Kidney glomerular epithelial cell (primary cell): Measurements from ENCODE around the gene GRIN1.

Experiments
- DNase-seq: peaks from one replicate; lab custom pipeline; 2025; lab: John Stamatoyannopoulos, UW

The GRIN1 gene

GRCh38 chr9:137178201-137178938, 39.4 kb downstream of the GRIN1 start:
- DNase-seq, result no peak

DNA sequence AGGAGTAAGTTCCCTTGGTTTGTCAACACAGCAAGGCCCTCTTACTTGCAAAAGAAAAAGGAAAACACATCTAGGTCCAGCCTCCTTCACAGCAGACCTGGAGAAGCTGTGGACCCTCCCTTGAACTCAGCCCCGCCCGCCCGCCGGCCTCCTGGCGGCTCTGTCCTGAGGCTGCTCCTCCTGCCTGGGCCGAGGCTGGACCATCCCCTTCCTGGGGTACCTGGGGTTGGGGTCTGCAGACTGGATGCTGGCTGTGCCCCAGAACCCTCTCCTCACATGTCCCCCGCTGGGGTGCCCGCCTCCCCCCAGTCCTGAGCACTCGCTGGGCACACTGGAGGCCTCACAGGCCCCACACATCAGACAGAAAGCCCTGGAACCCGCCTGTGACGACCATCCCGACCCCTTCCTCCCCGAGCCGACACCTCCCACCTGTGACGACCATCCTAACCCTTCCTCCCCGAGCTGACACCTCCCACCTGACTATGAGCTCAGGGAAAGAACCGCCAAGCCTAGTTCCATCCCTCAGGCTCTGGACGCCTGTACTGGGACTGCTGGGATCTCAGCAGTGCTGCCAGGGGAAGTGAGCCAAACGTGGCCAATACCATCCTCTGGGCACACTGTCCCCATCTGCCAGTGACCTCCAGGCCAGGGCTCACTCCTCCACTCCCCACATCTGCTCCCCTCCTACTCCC, 40.1 kb downstream of the GRIN1 start:
- no peak for DNase-seq

GRCh38 chr9:137179761-137180160, 40.8 kb downstream of the GRIN1 start:
- no peak for DNase-seq

DNA sequence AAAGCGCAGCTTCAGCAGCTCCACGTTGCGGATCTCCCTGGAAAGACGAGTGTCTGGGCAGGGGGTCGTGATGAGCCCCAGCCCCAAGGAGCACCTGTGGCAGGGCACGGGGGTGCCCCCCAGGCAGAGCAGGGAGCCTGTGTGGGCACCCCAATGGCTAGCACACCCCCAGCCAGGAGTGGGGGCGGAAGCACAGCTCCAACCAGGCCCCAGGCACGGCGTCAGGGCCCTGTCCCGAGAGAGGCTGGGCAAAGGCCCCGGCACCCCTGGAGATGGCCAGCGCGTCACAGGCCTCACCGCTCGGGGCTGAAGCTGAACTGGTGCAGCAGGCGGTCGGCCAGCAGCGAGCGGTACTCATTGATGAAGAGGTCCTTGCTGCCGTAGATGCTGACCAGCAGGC, 41.5 kb downstream of the GRIN1 start:
- DNase-seq, result no peak

DNA sequence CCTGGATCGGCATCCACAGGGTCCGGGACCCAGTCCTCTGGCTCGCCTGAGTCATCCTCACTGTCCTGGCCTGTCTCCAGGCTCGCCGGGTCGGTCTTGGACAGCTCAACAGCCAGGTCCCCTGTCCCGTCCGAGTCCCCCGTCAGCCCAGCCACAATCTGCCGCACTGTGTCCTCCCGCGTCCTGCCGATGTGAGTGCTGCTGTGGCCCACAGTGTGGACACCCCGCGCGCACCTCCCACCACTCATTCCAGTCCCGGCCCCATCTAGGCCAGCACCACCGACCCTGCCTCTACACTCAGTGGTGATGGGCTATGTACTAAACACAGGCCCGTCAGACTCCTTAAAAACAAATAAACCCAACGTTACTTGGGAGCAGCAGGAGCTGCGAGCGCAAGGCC, 42.7 kb downstream of the GRIN1 start:
- DNase-seq, result no peak

DNA sequence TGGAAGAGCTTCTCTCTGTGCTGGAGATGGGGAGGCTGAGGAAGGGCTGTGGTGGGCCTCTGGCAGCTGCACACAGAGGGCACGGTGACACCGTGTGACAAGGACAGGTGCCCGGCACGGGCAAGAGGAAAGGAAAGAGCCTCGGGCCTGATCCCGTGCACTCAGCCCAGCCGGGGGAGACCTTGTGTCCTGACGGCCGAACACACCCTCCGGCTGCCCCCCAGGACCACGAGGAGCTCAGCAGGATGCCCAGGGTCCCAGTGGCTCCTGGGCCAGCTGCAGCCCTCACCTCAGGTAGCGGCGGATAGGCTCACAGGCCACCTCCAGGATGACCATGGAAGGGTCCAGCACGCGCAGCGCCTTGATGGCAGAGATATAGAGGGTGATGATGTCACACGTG, 43.9 kb downstream of the GRIN1 start:
- DNase-seq, result no peak

DNA sequence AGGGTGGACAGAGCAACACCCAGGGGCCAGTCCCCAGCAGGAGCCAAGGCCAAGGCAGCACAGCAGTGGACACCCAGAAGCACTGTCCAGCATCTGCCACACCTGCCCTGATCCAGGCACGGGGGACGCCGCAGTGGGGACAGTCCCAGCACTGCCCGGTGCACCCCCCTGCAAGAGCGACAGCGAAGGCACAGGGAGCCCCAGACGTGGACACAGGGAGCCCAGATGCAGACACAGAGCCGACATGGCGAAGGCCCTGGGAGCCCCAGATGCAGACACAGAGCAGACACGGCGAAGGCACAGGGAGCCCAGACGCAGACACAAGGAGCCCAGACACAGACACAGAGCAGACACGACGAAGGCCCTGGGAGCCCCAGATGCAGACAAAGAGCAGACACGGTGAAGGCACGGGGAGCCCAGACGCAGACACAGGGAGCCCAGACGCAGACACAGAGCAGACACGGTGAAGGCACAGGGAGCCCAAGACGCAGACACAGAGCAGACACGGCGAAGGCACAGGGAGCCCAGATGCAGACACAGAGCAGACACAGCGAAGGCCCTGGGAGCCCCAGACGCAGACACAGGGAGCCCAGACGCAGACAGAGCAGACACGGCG, 45.1 kb downstream of the GRIN1 start:
- DNase-seq, result no peak

DNA sequence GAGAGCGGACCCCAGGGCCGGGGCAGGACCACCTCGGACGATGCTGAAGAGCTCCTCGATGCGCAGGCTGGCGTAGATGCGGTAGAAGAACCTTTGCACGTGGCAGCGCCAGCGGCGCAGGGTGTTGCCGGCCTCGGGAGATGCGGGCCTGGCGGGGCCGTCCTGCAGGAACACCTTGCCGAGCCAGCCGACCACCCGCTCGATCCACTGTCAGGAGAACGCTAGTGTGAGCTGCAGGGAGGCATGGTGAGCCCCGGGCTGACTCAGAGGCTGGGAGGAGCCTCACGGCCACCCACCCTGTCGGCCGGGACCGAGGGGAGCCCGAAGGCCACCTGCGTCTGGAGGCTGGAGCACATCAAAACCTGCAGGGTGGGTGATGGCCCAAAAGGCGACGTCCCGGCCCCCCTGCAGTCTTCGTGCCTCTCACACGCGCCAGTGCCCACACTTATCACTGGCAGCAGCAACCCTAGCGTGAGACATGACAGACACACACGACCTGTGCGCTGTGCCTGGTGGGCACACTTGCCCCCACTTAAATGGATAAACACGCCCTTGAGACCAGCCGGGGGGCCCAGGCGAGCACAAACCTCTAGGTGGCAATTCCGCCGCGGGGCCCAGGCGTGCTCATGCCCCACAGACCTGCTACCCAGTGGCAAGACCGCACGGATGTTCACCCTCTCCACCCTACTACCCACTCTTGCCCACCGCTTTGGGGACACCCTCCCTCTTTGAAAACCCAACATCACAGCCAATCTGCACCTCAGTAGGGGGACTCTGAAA, 46.1 kb downstream of the GRIN1 start:
- no peak for DNase-seq

- DNase-seq, result no peak
Measured at GRCh38 chr9:137185921-137186320, 47.0 kb downstream of the GRIN1 start.

DNA sequence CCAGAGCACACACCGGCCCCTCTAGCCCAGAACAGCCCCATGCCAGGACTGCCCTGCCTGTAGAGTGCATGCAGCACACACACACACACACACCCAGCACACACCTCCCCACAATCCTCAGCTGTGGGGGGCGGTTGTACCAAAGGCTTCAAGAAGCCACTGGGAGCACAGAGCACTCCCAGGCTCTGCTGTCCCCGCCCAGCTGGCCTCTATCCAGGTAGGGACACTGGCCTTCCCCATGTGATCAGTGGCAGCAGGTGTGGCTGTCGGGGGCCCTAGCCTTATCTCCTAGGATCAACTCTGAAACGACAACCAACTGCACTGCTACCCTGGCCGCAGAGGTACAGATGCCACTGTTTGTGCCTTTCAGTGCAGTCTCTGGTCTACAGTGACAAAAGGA, 47.4 kb downstream of the GRIN1 start:
- no peak for DNase-seq

- DNase-seq, result no peak
Measured at GRCh38 chr9:137187386-137187785, 48.4 kb downstream of the GRIN1 start.

DNA sequence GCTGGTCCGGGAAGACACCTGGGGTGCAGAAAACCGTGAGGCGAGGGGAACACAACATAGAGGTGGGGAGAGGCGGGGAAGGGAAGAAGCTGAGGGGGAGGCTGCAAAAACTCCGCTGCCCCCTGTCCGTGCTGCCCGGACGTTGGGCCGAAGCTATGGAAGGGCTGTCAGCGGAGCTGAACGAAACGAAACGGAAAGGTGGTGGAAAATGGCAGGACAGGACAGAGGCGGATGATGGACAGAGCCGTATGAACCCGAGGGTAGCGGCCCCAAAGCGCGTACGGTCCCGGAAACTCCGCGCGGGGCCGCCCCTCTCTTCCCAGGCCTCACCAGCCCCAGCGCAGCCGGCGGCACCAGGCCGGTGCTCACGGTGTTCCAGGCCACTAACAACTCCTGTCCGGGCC, 49.1 kb downstream of the GRIN1 start:
- DNase-seq, result no peak

DNA sequence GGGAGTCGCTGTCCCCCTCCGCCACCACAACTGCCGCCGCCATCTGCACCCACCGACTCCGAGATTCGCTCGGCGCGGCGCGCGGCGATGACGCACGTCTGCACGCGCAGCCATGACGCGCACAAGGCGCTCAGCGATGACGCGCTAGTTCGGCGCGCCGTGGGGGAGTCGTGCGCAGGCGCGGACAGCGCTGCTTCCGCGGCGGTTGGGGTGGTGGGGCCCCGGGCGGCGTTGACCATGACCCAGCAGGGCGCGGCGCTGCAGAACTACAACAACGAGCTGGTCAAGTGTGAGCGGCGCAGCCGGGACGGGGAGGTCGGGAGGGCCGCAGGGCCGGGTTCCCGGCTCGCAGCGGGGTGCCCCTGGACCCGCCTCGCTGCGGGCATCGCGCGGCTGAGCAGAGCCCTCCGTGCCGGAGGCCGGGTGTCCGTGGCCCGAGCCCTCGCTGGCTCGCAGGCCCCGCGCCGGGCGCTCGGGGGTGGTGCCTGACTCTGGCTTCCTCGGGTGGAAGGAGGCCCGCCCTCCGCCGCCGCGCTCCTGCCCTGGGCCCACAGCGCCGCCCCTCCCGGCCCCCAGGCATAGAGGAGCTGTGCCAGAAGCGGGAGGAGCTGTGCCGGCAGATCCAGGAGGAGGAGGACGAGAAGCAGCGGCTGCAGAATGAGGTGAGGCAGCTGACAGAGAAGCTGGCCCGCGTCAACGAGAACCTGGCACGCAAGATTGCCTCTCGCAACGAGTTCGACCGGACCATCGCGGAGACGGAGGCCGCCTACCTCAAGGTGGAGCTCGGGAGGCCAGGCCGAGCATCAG, 49.7 kb downstream of the GRIN1 start, which contains the start of the genes ANAPC2 and SSNA1:
ANAPC2 (minus strand) TSS at position 71 of the 807 bp plus-strand sequence; CDS start at position 43, 28 bp downstream.
SSNA1 (plus strand) TSS at position 187 of the 807 bp plus-strand sequence; CDS start at position 238, 51 bp downstream.
- DNase-seq, result peak; percentile 77

GRCh38 chr9:137189297-137190295, 50.6 kb downstream of the GRIN1 start:
- no peak for DNase-seq

DNA sequence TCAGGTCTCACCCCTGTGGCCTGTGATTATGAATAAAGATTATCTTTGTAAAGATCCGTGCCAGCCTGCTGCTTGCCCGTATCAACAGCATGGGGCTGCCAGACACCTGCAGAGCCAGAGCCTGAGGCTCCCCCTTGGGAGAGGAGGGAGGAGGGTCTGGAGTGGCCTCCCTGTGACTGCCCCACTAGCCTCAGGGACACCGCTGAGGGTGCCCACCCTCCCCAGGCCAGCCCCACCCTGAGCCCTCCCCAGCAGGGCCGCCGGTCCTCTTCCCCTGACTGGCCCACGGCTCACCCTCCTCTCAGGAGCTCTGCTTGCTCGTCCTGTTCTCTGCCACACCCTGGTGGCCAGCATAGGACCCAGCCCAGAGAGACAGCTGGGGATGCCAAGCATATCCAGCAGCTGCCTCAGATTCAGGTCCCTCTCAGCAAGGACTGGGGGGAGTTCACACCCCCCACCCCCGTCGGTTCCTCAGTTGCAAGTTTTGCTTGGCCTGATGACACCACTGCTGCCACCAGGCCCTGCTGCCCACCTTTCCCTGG, 51.4 kb downstream of the GRIN1 start:
- DNase-seq, result no peak

DNA sequence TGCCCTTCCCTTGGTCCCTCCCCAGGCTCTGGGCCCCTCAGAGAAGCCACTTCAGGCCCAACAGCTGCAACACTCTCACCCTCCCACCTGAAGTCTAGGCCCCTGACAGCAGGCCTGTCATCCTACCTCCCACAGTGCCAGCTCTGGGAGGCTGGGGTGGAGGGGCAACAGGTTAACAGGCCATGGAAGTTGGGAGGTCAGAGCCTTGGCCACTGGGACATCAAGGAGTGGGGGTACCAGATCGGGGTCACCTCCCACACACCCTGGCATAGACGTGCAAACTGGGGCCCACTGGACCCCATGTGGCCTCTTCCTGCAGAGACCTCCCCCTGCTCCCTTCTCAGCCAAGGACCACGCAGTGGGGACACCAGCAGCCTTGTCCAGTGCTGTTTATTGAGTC, 52.3 kb downstream of the GRIN1 start:
- no peak for DNase-seq

DNA sequence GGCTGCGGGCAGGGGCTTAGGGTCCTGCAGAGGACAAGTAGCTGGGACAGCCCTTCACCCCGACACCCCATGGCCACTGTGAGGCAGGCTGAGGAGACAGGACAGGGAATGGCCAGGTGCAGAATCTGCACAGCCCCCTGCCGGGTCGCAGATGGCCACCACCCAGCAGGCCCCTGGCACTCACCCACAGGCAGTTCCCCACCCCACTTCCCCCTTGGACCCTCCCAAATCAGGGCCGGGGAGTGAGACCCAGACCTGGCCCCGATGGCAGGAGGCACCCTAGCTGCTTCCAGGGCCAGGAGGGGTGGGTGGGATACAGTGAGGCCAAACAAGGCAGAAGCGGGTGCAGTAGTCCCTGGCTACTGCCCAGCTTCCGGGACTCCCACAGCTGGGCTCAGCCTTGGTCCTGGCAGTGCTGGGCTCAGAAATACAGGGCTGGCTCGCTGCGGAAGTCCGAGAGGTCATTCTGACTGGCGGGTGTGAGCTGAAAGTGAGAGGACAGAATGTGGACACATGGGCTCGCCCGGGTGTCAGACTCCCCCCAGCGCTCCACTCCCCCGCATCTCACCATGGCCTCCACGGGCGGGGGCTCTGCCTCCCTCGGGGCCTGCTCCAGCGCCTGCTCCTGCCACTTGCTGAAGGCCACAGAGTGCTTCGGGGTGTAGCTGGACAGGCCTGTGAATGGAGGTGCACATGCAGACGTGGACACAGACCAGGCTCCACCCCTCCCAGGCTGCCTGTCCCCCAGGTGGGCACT, 52.9 kb downstream of the GRIN1 start:
- no peak for DNase-seq

DNA sequence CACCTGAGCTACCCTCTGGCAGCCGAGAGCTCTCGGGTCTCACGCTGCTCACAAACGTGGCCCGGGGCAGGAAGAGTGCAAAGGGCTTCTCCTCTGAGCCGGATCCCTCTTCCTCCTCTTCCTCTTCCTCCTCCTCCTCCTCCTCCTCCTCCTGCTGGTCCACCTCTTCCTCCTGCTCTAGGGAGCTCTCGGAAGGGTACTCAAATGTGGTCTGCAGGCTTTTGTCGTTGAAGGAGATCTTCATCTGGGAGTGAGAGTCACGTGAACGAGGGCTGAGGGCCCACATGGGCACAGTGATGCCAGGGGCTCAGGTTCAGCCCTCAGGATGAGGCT, 53.5 kb downstream of the GRIN1 start:
- no peak for DNase-seq

DNA sequence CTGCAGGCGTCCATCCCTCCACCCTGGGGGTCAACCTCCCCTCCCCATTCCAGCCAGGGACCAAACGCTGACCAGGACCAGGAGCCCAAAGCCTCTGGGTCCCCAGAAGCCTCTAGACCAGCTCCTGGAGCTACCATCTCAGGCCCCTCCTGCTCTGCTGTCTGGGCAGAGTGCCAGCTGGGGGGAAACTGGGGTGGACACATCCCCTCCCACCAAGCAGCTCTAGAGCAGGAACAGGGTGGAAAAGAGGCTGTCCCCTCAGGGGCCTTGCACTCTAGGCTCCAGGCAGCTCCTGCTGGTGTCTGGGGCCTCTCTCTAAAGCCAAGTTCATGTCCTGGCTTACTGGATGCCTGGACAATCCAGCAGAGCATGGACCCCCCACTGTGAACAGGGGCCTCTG, 53.9 kb downstream of the GRIN1 start:
- no peak for DNase-seq
